HG02610 (cell line): ENCODE data around the gene LAMA3.

Source experiments
- ATAC-seq: cut with Tn5 transposase; IDR thresholded peaks from one replicate; pipeline ENCODE4 v1.9.1; 2021; ENCODE audit warnings: mild to moderate bottlenecking, moderate library complexity; ENCODE audit not compliant: unreplicated experiment

Gene LAMA3

GRCh38 chr18:23992941-23993280 lies 303.7 kb downstream of the LAMA3 start:
- ATAC-seq, result no peak

GRCh38 chr18:23994361-23994902 lies 305.2 kb downstream of the LAMA3 start:
- no peak for ATAC-seq

GRCh38 chr18:23995180-23995579 lies 305.9 kb downstream of the LAMA3 start:
- ATAC-seq, result peak; percentile 64

GRCh38 chr18:23998018-23998417 lies 308.8 kb downstream of the LAMA3 start:
- ATAC-seq, result no peak

DNA sequence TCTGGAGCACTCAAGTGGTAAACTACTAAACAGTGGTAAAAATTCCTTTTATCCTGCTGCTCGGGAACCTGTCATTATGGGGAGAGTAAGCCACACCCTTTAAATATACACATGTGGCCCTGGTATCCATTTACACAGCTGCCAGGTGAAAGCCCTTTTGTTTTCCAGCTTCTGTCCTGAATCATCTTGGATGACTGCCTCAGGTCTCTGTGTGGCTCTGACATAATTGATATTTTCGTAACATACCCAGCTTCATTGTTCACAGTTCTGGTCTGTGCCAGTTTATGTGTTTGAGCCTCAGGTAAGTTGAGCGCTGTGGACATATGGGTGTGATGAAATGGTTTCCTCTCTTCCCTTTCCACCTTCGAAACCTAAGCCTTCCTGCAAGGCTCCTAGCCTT lies 309.6 kb downstream of the LAMA3 start:
- no peak for ATAC-seq

DNA sequence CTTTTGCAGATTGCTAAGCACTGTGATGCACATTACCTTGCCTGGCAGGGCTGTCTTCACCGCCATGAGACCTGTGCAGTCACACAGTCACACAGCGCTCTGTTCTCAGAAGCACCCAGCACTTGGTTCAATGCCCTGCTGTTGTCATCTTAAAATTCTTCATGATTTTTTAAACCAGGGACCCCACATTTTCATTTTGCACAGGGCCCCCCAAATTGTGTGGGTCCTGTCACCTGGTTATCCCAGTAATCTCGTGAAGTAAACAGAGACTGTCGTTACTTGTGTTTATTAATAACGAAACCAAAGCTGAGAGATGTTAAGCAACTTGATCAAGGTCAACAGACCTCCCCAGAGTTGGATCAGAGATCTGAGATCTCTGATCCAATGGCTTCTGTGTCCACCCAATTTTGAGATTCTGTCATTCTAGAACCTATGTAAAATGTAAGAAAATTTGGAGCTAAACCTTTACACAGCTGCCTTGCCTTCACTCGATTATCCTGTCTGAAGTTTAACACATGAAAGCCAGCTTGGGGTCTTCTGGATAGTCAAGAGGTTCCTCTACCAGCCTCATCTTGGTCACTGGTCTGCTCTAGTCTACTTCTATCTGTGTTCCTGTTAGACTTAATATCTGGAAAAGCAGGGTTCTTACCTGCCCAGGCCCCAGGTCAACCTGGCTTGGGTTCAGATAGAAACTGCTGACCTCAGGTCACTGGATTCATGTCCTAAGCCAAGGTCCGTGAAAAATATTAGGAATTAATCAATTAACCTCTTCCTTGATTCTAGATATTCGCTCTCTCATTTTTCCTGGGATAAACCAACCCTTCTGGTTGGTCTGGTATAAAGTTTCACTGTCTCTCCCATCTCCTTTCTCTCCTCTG lies 311.6 kb downstream of the LAMA3 start:
- ATAC-seq, result no peak

DNA sequence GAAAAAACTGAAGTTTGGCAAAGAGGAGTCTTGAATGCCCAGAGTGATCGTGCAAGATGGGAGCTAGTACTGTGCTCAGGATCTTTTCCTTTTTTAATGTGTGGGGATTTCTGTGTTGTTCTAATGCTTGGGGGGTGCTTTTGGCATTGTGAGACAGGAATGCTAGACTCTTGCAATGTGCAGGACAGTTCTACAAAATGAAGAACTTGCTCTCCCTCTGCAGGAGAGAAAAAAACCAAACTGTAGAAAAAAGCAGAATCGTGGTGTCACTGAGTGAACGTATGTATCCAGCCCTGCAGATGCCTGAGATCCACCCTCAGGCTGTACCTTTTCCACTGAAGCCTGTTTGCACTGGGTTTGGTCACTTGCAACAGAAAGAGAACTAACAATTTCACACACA lies 313.2 kb downstream of the LAMA3 start:
- ATAC-seq, result no peak

DNA sequence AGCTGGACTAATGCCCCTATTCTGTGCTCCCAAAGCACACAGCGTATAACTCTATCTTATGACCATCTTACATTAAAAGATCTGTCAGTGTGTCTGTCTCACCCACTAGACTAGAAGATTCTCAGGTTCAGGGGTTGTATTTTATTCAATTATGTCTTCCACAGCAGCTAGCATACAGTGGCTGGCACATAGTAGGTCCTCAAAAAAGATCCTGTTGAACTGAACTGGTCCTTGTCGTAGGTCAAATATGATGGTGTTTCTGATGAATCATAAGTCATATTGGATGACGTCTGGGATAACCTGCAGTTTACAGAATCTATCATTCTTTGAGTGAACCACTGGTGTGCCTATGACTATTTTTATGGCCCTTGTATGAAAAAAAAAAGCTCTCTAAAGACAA lies 314.0 kb downstream of the LAMA3 start:
- ATAC-seq, result no peak

DNA sequence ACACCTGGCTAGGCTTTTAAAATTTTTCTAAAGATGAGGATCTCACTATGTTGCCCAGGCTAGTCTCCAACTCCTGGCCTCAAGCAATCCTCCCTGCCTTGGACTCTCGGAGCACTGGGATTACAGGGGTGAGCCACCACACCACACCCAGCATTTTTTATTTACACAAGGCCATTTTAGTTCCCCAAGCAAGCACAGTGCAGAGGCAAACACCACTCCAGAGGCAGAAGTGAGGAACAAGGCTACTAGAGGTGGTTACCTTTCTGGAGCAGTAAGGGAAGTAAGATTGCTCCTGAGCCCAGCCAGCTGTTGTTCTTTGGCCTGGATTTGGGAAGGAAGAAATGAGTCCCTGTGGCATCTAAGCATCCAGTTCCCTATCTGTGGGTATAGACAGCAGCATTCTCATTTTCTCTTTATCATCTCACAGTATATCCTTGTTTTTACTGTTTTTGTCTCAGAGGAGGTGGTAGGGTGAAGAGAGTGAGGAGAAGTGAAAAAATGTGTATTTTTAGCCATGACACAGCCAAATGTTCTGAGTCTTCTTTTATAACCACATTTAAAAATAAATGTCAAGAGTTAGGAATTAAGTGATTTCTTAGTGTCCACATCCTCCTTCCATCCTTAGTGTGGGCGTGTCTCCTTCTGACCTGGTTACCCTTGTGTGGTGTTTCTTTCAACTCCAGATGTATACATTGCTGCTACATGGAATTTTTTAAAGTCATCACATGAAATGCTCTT lies 314.8 kb downstream of the LAMA3 start:
- ATAC-seq, result no peak
